HG03066 (cell line): ENCODE results near the gene CEP57.

ENCODE experiments used
- ATAC-seq: cut with Tn5 transposase; IDR thresholded peaks from one replicate; pipeline ENCODE4 v1.9.1; 2021; ENCODE audit warnings: low read depth; ENCODE audit not compliant: unreplicated experiment

The CEP57 gene

DNA sequence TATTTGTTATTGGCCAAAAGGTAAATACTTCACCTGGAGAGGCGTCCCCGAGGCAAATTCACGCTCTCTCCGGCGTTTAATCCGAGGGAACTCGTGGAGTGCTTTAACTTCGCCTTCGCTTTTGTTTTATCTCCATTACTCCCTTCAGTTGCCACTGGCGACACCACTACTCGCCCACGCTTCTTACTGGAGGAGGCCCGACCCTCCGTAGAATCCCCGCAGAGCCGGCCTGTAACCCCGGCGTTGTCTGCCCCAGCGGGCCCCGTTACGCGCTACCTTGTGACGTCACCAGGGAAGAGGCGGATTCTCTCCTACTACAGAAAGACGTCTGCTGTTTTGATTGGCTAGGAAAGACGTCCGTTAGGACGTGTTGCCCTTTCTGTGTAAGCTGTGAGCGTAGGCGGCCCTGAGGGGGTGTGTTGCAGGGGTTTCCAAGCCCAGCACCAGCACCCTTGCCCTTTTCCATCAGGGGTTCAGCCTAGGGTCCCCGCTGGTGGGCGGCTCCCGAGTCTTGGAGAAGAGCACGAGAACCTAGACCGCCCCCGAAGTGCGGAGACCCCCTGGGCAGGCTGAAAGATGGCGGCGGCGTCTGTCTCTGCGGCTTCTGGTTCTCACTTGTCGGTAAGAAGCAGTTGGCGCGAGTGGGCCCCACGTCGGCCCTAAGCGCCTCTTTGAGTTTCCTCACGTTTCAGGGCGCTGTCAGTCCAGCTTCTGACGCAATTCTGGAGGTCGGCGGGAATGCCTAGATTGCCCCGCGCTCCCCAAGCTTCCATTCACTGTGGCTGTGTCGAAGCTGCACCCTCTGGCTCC lies at the start of gene CEP57:
TSS of gene CEP57 (plus strand) at position 376 of the 810 bp plus-strand sequence. CDS start at position 577, 201 bp downstream.
- peak; percentile 65 for ATAC-seq

GRCh38 chr11:95750101-95750500 lies 40.2 kb upstream of the CEP57 start:
- ATAC-seq: no peak

DNA sequence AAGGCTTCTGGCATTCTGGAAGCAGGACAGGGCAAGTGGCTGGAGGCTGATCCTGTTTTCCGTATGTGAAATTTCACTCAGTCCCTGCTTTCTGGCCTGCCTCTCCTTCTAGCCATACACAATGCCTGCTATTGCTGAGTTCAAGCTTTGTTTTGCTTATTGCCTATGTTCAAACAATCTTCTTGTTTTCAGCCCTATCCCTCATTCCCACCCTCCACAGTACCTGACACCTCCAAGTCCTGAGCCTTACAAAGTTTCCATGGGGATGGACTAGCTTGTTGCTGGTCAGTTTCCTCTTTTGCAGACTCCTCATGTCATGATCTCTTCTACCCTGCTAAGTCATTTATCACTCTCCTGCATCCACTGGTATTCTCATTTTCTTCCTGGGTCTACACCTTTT lies 38.8 kb upstream of the CEP57 start:
- ATAC-seq: no peak

DNA sequence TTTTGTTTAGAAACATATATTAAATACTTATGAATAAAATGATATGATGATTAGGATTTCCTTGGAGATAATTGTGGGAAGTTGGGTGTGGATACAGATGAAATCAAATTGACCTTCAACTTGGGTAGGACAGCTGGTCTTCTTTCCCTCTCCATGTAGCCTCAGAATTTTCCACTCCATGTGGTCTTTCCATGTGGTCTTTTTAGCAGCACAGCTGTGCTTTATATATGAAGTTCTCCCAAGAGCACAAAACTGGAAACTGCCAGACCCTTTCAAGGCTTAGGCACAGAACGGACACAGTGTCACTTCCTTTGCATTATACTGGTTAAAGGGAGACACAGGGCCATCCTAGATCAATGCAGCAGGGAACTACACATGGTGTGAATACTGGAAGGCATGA lies 29.4 kb upstream of the CEP57 start:
- ATAC-seq: no peak

- no peak for ATAC-seq
Observed at GRCh38 chr11:95762534-95762933, 27.8 kb upstream of the CEP57 start.

GRCh38 chr11:95764267-95764898 lies 25.9 kb upstream of the CEP57 start:
- ATAC-seq: peak; percentile 62

DNA sequence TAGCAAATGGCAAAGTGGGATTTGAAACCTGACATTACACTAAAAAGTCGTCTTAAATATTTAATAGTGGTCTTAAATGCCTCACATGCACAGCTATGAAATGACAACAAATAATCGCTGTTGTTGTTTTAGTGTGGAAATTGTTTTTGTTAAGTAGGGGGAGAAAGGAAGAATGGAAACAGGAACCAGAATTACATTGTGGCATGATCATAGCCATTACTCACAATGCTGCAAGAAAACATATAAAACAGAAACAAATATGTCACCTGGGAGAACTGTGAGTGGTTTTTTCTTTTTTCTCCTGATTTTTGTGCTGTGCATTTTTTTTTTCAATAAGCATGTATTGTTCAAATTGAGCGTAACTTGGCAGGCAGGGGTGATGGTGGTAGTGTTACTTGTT lies 23.6 kb upstream of the CEP57 start:
- ATAC-seq: no peak

DNA sequence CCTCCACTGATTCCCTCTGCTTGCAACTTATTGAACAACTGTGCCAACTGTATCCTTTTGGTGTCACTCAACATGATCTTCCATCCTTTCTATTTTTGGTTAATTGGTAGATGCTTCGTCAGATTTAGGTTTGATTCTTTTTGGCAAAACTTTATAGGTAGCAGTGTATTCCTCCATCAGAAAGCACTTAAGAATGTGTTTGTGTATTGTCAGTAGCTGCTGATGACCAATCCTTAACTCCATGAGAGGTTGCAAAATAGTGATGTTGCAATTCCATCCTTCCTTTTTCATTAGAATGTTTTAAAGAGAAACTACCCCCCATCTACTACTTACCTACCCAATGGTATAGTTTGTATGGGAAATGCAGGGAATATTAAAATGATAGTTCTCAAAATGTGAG lies 22.8 kb upstream of the CEP57 start:
- ATAC-seq: no peak

- no peak for ATAC-seq
Observed at GRCh38 chr11:95768521-95768920, 21.8 kb upstream of the CEP57 start.

DNA sequence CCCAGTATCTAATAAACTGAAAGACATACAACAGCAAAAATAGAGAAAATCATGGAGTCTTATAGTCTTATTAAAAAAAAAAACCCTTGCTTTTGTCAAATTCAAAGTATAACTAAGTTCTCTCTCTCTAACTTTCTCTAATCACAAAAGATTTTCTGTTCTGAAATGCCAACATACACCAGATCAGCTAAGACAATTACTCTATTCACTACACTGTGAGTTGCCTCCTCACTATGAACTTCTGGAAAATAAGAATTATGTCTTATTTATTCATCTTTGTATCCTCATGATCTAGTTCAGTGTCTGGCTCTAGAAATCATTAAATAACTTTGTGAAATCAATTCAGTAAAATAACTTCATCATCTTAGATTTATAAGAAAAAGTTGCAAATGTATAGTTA lies 13.4 kb upstream of the CEP57 start:
- no peak for ATAC-seq

GRCh38 chr11:95778699-95779098 lies 11.6 kb upstream of the CEP57 start:
- no peak for ATAC-seq

- ATAC-seq: no peak
Observed at GRCh38 chr11:95780544-95780943, 9.8 kb upstream of the CEP57 start.

GRCh38 chr11:95788921-95789505 lies 1.3 kb upstream of the CEP57 start:
- no peak for ATAC-seq

DNA sequence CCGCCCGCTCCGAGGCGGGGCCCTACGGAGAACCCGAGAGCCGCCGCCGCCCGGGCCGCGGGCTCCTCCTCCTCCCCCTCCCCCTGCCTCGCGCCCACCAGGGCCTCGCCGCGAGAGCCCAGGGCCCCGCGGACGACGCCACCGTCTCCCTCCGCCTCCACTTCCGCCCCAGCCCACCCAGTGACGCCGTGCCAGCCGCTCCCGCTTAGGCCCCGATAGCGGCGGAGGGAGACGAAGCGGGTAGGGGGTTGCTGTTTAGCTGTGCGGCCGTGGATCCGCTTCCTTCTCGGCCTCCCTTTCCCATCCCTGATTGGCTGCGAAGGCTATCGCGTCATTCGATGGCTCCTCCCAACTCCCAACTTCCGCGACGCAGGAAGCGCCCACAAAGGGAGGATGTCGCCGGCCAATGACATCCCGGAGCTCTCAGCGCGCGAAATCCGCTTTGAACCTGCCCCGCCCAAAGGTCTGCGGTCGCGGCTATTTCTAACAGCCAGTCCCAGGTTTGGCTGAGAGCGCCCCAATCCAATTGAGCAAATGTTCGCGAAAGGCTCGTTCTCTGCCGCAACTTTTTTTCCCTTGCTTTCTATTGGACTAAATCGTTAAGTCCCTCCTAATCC lies 684 bp upstream of the CEP57 start, which contains the start of gene FAM76B:
TSS of gene FAM76B (minus strand) at position 277 of the 617 bp plus-strand sequence. CDS start 304 bp downstream, outside the sequence.
- peak; percentile 64 for ATAC-seq

DNA sequence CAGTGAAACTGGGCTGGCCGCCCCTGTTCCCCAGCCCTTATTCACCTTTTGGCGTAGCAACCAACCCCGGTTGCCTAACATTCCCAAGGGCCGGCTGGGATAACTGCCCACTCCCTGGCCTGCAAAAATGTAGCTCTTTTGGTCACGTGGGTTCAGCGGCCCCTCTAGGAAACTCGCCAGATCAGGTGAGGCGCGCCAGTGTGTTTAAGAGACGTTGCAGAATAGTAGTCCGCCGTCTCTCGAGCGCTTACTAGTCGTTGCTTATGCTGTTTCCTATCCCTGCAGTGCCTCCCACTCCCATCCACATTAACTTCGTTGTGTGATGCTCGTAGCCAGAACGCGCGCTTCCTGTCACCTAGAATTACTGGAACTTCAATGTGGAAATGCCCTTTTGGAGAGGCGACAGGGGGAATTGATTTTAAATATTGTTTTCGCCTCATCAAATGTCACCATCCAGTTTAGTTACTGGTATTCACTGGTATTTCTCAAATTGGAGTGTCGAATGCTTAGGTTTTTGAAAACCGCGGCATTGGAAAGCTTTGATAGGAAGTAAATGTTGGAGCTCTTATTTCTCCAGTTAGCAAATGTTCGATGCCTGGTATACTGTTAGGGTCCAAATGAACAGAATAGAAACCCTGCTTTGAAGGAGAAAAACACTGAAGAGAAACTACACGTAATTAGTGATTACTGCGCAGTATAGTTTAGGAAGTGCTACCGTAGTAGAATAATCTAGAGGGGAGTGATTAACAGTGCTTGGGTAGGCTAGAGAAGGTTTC lies 823 bp downstream of the CEP57 start:
- peak; percentile 7 for ATAC-seq

- ATAC-seq: no peak
Observed at GRCh38 chr11:95791709-95792033, 1.4 kb downstream of the CEP57 start.

DNA sequence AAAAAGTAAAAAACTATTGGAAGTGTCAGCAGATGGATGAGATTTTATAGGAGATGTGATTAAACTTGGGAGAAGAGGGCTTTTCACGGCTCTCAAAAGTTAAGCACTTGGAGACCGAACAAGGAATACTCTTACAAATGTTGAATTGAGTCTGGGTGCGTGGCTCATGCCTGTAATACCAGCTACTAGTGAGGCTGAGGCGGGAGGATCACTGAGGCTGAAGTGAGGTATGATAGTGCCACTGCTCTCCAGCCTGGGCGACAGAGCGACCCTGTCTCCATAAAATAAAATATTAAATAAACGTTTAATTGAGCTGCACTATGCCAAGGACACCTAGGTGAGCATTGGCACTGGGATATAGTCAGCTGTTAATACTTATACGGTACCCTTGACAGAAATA lies 1.9 kb downstream of the CEP57 start:
- no peak for ATAC-seq

- ATAC-seq: no peak
Observed at GRCh38 chr11:95792700-95793099, 2.4 kb downstream of the CEP57 start.

GRCh38 chr11:95793116-95793515 lies 2.8 kb downstream of the CEP57 start:
- no peak for ATAC-seq

DNA sequence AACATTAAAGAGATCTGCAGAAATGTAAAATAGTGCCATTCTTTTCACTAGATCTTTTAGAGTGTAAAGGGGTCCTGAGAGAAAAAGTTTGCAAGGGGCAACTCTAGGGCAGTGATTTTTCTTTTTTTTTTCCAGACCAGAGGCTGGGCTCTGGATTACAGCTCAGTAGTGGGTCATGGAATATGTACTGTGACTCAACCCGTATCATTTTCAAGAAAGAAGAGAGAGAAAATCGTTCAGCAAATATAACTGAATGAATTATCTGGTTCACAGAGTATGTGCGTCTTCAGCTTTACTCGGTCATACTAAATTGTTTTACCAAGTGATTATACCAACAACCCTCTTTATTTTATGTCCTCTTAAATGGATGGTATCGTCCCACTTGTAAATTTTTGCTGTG lies 3.8 kb downstream of the CEP57 start:
- no peak for ATAC-seq
